ENCODE results near the gene C16orf96.
A peak's percentile ranks its signal among the peaks of the same experiment; 100 is the strongest.

C16orf96 gene

DNA sequence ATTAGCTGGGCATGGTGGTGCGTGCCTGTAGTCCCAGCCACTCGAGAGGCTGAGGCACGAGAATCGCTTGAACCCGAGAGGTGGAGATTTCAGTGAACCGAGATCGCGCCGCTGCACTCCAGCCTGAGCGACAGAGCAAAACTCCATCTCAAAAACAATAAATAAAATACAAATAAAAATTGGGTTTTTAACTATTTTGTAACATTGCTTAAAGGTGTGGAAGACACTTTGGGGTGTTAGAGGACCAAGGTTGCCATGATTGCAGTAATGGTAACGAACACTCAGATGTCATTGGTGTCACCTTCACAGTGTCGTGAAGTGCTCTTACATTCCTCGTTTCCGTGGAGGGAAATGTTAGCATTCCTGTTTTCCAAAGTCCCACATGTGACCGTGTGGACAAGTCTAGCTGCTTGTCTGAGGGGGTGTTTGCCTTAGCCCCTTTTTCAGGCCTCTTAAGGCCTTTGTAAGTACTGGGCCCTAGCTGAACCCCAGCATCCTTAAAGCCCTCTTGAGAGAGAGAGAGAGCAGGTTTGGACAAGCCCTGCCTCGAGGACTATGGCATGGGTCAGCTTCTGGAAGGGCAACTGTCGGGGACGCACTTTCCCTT lies 8.6 kb downstream of the C16orf96 start:
- Histone ChIP-seq H2AK5ac (ENCODE audit: low read depth, low read length) (no peak overlapping the region), H3K14ac (ENCODE audit: low read length) (no peak overlapping the region), H3K23ac (ENCODE audit: low read depth, low read length, poor library complexity) (no peak overlapping the region), H3K9me3 (replicated peaks in 1 of 2; ENCODE audit: control insufficient read depth in 2 of 2, insufficient read depth in 1 of 2, low read depth in 1 of 2, low read length in 2 of 2) (no peaks in the 10 kb centered on the region), H3K4ac (ENCODE audit: low read length) (no peak overlapping the region), H2BK12ac (ENCODE audit: low read length) (peak overlapping the region; percentile 14), H2BK15ac (ENCODE audit: low read length) (no peak overlapping the region), H3K4me3 (ENCODE audit: low read length in 2 of 2) (no peak overlapping the region), H4K91ac (ENCODE audit: low read depth, low read length, poor library complexity) (no peak overlapping the region), H3K4me1 (ENCODE audit: control insufficient read depth in 2 of 2, insufficient read depth in 1 of 2, low read depth in 1 of 2, low read length in 2 of 2) (peaks cover 10 to 11% of the 10 kb centered on the region in 2 donors), H3K36me3 (replicated peaks in 1 of 2; ENCODE audit: control insufficient read depth in 2 of 2, insufficient read depth in 2 of 2, low read length in 2 of 2) (no peaks in the 10 kb centered on the region), H3K27me3 (ENCODE audit: control insufficient read depth in 3 of 3, insufficient read depth in 3 of 3, low read depth in 1 of 3, low read length in 3 of 3) (no peaks in the 10 kb centered on the region), H3K18ac (ENCODE audit: low read length) (no peak overlapping the region), H2BK120ac (ENCODE audit: low read depth, low read length) (no peak overlapping the region), H3K79me1 (ENCODE audit: low read depth, low read length) (no peaks in the 10 kb centered on the region), H3K27ac (replicated peaks; ENCODE audit: low read length) (no peak overlapping the region), H4K8ac (ENCODE audit: low read depth, low read length) (no peak overlapping the region), H3K4me2 (ENCODE audit: insufficient read depth, low read length, poor library complexity, severe bottlenecking) (no peak overlapping the region), H3K9ac (ENCODE audit: low read depth, low read length, poor library complexity) (no peak overlapping the region), H2BK5ac (ENCODE audit: low read length) (no peak overlapping the region), H2AFZ (ENCODE audit: low read length) (peak overlapping the region; percentile 71)
- no CpG with 5 or more reads among the region's 18 CpGs for WGBS, 2 donors (ENCODE audit: extremely low coverage in 2 of 2, insufficient read length in 2 of 2, insufficient replicate concordance in 1 of 2)
- DNase-seq (ENCODE audit: low spot score): no peak

- H2AFZ ChIP-seq (ENCODE audit: low read length): no peak overlapping the region
- H2BK5ac ChIP-seq (ENCODE audit: low read length): no peak overlapping the region
- no peak overlapping the region for H3K4me3 ChIP-seq (ENCODE audit: low read length in 2 of 2)
- no peak overlapping the region for H2BK120ac ChIP-seq (ENCODE audit: low read depth, low read length)
- no peak overlapping the region for H3K14ac ChIP-seq (ENCODE audit: low read length)
- no peak overlapping the region for H3K27ac ChIP-seq (replicated peaks; ENCODE audit: low read length)
- no peak overlapping the region for H4K8ac ChIP-seq (ENCODE audit: low read depth, low read length)
- H4K91ac ChIP-seq (ENCODE audit: low read depth, low read length, poor library complexity): no peak overlapping the region
- H3K9me3 ChIP-seq (replicated peaks in 1 of 2; ENCODE audit: control insufficient read depth in 2 of 2, insufficient read depth in 1 of 2, low read depth in 1 of 2, low read length in 2 of 2): no peaks in the 10 kb centered on the region
- peaks cover 10% of the 10 kb centered on the region in 2 donors for H3K4me1 ChIP-seq (ENCODE audit: control insufficient read depth in 2 of 2, insufficient read depth in 1 of 2, low read depth in 1 of 2, low read length in 2 of 2)
- H3K79me1 ChIP-seq (ENCODE audit: low read depth, low read length): no peaks in the 10 kb centered on the region
- H3K27me3 ChIP-seq (ENCODE audit: control insufficient read depth in 3 of 3, insufficient read depth in 3 of 3, low read depth in 1 of 3, low read length in 3 of 3): no peaks in the 10 kb centered on the region
- H3K18ac ChIP-seq (ENCODE audit: low read length): no peak overlapping the region
- H3K23ac ChIP-seq (ENCODE audit: low read depth, low read length, poor library complexity): no peak overlapping the region
- H3K36me3 ChIP-seq (replicated peaks in 1 of 2; ENCODE audit: control insufficient read depth in 2 of 2, insufficient read depth in 2 of 2, low read length in 2 of 2): no peaks in the 10 kb centered on the region
- no peak overlapping the region for H3K4ac ChIP-seq (ENCODE audit: low read length)
- DNase-seq (ENCODE audit: low spot score): no peak
- H2BK15ac ChIP-seq (ENCODE audit: low read length): no peak overlapping the region
- H2BK12ac ChIP-seq (ENCODE audit: low read length): no peak overlapping the region
- no peak overlapping the region for H3K9ac ChIP-seq (ENCODE audit: low read depth, low read length, poor library complexity)
- H3K4me2 ChIP-seq (ENCODE audit: insufficient read depth, low read length, poor library complexity, severe bottlenecking): no peak overlapping the region
- H2AK5ac ChIP-seq (ENCODE audit: low read depth, low read length): no peak overlapping the region
- no CpG with 5 or more reads among the region's 3 CpGs for WGBS, 2 donors (ENCODE audit: extremely low coverage in 2 of 2, insufficient read length in 2 of 2, insufficient replicate concordance in 1 of 2)
These were observed 10.0 kb downstream of the C16orf96 start for GRCh38 chr16:4566144-4566543.

DNA sequence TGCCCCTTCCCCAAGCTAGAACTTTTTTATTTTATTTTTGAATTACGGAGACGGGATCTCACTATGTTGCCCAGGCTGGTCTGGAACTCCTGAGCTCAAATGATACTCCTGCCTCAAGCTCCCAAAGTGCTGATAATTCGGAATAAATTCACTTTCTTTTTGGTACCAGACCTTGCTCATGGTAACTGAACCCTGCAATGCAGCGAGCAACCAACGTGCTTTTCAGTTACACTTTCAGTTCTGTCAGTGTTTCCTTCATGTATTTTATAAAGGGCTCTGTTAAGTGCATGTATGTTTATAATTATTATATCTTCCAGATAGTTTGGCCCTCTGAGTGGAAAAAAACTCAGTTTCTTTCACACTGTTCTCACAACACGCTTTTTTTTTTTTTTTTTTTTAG lies 13.9 kb downstream of the C16orf96 start:
- no peak overlapping the region for H3K18ac ChIP-seq (ENCODE audit: low read length)
- no peak overlapping the region for H3K4ac ChIP-seq (ENCODE audit: low read length)
- H4K91ac ChIP-seq (ENCODE audit: low read depth, low read length, poor library complexity): no peak overlapping the region
- H2AFZ ChIP-seq (ENCODE audit: low read length): no peak overlapping the region
- no peaks in the 10 kb centered on the region for H3K36me3 ChIP-seq (replicated peaks in 1 of 2; ENCODE audit: control insufficient read depth in 2 of 2, insufficient read depth in 2 of 2, low read length in 2 of 2)
- H2BK15ac ChIP-seq (ENCODE audit: low read length): no peak overlapping the region
- no peak overlapping the region for H2BK5ac ChIP-seq (ENCODE audit: low read length)
- H3K23ac ChIP-seq (ENCODE audit: low read depth, low read length, poor library complexity): no peak overlapping the region
- no CpG with 5 or more reads among the region's 6 CpGs for WGBS, 2 donors (ENCODE audit: extremely low coverage in 2 of 2, insufficient read length in 2 of 2, insufficient replicate concordance in 1 of 2)
- H4K8ac ChIP-seq (ENCODE audit: low read depth, low read length): no peak overlapping the region
- no peak overlapping the region for H3K14ac ChIP-seq (ENCODE audit: low read length)
- no peaks in the 10 kb centered on the region for H3K79me1 ChIP-seq (ENCODE audit: low read depth, low read length)
- DNase-seq (ENCODE audit: low spot score): no peak
- no peak overlapping the region for H2AK5ac ChIP-seq (ENCODE audit: low read depth, low read length)
- no peaks in the 10 kb centered on the region for H3K27me3 ChIP-seq (ENCODE audit: control insufficient read depth in 3 of 3, insufficient read depth in 3 of 3, low read depth in 1 of 3, low read length in 3 of 3)
- no peaks in the 10 kb centered on the region for H3K9me3 ChIP-seq (replicated peaks in 1 of 2; ENCODE audit: control insufficient read depth in 2 of 2, insufficient read depth in 1 of 2, low read depth in 1 of 2, low read length in 2 of 2)
- H3K4me2 ChIP-seq (ENCODE audit: insufficient read depth, low read length, poor library complexity, severe bottlenecking): no peak overlapping the region
- H3K4me3 ChIP-seq (ENCODE audit: low read length in 2 of 2): no peak overlapping the region
- no peak overlapping the region for H3K27ac ChIP-seq (replicated peaks; ENCODE audit: low read length)
- H3K4me1 ChIP-seq (ENCODE audit: control insufficient read depth in 2 of 2, insufficient read depth in 1 of 2, low read depth in 1 of 2, low read length in 2 of 2): no peaks in the 10 kb centered on the region
- H3K9ac ChIP-seq (ENCODE audit: low read depth, low read length, poor library complexity): no peak overlapping the region
- H2BK12ac ChIP-seq (ENCODE audit: low read length): no peak overlapping the region
- H2BK120ac ChIP-seq (ENCODE audit: low read depth, low read length): no peak overlapping the region

GRCh38 chr16:4570688-4571321 lies 14.7 kb downstream of the C16orf96 start:
- Histone ChIP-seq H3K9ac (ENCODE audit: low read depth, low read length, poor library complexity) (no peak overlapping the region), H3K27ac (replicated peaks; ENCODE audit: low read length) (no peak overlapping the region), H3K79me1 (ENCODE audit: low read depth, low read length) (no peaks in the 10 kb centered on the region), H3K9me3 (replicated peaks in 1 of 2; ENCODE audit: control insufficient read depth in 2 of 2, insufficient read depth in 1 of 2, low read depth in 1 of 2, low read length in 2 of 2) (no peaks in the 10 kb centered on the region), H3K4ac (ENCODE audit: low read length) (no peak overlapping the region), H2BK5ac (ENCODE audit: low read length) (no peak overlapping the region), H3K4me3 (ENCODE audit: low read length in 2 of 2) (no peak overlapping the region), H3K36me3 (replicated peaks in 1 of 2; ENCODE audit: control insufficient read depth in 2 of 2, insufficient read depth in 2 of 2, low read length in 2 of 2) (no peaks in the 10 kb centered on the region), H3K4me2 (ENCODE audit: insufficient read depth, low read length, poor library complexity, severe bottlenecking) (no peak overlapping the region), H3K27me3 (ENCODE audit: control insufficient read depth in 3 of 3, insufficient read depth in 3 of 3, low read depth in 1 of 3, low read length in 3 of 3) (no peaks in the 10 kb centered on the region), H4K91ac (ENCODE audit: low read depth, low read length, poor library complexity) (no peak overlapping the region), H2BK12ac (ENCODE audit: low read length) (no peak overlapping the region), H2BK120ac (ENCODE audit: low read depth, low read length) (no peak overlapping the region), H2AK5ac (ENCODE audit: low read depth, low read length) (no peak overlapping the region), H3K14ac (ENCODE audit: low read length) (no peak overlapping the region), H3K4me1 (ENCODE audit: control insufficient read depth in 2 of 2, insufficient read depth in 1 of 2, low read depth in 1 of 2, low read length in 2 of 2) (no peaks in the 10 kb centered on the region), H2AFZ (ENCODE audit: low read length) (peak overlapping the region; percentile 8), H3K23ac (ENCODE audit: low read depth, low read length, poor library complexity) (no peak overlapping the region), H2BK15ac (ENCODE audit: low read length) (no peak overlapping the region), H4K8ac (ENCODE audit: low read depth, low read length) (no peak overlapping the region), H3K18ac (ENCODE audit: low read length) (no peak overlapping the region)
- no peak for DNase-seq (ENCODE audit: low spot score)
- no CpG with 5 or more reads among the region's 15 CpGs for WGBS, 2 donors (ENCODE audit: extremely low coverage in 2 of 2, insufficient read length in 2 of 2, insufficient replicate concordance in 1 of 2)
